Cortex of kidney (tissue), 1 donor: ENCODE measurements around the gene SUOX.
"Not testable (repeated sequence)": the region's sequence is repeated elsewhere in the genome, so short reads cannot be mapped to it uniquely, and the experiment has no call there.

ENCODE experiments used
- DNase-seq: peaks from one replicate; lab custom pipeline; 2025; lab: John Stamatoyannopoulos, UW

SUOX gene

GRCh38 chr12:55983232-55983842 lies 13.7 kb upstream of the SUOX start:
- no peak for DNase-seq

GRCh38 chr12:55984861-55985260 lies 12.2 kb upstream of the SUOX start:
- no peak for DNase-seq

GRCh38 chr12:55985341-55985740 lies 11.7 kb upstream of the SUOX start:
- DNase-seq: no peak

DNA sequence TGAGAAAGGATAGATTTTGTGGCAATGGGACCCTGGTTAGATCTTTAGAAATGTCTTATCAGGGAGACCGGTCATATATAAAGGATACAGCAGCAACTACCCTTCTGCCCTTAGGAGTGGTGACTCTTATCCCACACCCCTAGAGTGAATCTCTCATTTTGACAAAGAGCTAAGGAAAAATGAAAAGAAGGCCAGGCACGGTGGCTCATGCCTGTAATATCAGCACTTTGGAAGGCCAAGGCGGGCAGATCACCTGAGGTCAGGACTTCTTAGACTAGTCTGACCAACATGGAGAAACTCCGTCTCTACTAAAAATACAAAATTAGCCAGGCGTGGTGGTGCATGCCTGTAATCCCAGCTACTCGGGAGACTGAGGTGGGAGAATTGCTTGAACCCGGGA lies 11.1 kb upstream of the SUOX start:
- not testable (repeated sequence) for DNase-seq

GRCh38 chr12:55991110-55991509 lies 6.0 kb upstream of the SUOX start:
- DNase-seq: no peak

DNA sequence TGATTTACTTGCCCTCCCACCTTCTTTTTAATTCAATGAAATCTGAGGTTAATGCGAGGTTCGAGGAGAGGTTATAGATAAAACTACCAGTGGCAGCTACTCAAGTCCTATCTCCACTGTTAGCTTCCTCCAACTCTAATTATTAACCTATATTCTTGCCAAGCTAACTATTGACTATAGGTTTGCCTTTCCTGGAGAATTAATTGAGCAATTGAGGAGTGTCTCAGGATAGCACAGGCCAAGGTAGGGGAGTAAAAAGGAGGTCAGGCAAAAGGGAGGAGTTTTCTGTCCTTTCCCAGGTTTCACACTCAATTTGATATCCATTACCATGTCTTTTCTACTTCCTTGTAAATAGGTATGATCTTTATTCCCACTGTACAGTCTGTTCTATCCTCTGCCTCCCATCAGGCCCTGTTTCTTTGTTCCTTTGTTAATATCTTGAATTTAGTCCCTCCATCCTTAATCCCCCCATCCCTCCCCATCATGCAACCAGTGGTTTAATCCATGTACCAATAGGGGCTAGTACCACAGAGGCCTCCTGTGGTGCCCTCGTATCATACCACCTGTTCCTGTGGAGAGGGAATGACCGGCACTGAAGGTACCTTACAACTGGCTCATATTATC lies 3.7 kb upstream of the SUOX start:
- no peak for DNase-seq

DNA sequence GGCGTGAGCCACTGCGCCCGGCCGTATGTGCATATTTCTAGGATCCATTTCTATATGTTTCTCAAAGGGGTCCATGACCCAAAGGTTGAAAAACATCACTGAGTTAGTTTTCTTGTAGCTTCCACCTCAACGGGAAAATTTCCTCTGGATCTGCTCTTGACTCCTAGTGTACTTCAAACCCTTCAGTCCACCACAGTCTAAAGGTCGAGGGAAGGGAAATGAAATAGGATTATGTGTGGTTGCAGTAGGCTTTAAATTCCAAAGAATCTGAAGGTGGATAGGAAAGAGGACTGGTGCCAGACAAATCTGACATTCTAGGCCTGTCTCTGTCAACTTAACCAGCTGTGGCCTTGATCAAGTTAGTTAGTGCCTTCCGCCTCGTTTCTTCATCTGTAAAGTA lies 1.7 kb upstream of the SUOX start:
- DNase-seq: no peak

GRCh38 chr12:55996201-55996714 lies 818 bp upstream of the SUOX start:
- no peak for DNase-seq

DNA sequence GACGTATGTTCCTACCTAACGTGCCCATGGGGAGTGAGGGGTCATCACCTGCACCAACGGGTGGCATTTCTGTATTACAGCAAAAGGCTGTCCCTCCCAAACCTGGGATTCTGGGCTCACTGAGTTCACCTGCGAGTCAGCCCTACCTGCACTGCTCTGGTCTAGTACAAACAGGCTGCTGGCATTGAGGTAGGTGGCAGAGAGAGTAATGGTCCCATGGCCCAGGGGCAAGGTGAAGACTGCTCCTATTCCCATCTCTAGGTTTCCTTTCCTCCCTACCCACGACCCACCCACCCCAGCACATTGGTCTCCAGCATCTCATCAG lies 421 bp downstream of the SUOX start:
- no peak for DNase-seq

- not testable (repeated sequence) for DNase-seq
Observed at GRCh38 chr12:55999522-55999921, 2.4 kb downstream of the SUOX start.

- DNase-seq: not testable (repeated sequence)
Observed at GRCh38 chr12:55999999-56000540, 3.0 kb downstream of the SUOX start.

GRCh38 chr12:56001487-56002100 lies 4.5 kb downstream of the SUOX start:
- DNase-seq: no peak

GRCh38 chr12:56003376-56003775 lies 6.3 kb downstream of the SUOX start:
- DNase-seq: not testable (repeated sequence)

DNA sequence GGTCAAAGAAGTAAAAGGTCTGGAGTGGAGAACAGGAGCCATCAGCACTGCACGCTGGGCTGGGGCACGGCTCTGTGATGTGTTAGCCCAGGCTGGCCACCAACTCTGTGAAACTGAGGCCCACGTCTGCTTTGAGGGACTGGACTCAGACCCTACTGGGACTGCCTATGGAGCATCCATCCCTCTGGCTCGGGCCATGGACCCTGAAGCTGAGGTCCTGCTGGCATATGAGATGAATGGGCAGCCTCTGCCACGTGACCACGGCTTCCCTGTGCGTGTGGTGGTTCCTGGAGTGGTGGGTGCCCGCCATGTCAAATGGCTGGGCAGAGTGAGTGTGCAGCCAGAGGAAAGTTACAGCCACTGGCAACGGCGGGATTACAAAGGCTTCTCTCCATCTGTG lies 7.1 kb downstream of the SUOX start:
- DNase-seq: no peak

DNA sequence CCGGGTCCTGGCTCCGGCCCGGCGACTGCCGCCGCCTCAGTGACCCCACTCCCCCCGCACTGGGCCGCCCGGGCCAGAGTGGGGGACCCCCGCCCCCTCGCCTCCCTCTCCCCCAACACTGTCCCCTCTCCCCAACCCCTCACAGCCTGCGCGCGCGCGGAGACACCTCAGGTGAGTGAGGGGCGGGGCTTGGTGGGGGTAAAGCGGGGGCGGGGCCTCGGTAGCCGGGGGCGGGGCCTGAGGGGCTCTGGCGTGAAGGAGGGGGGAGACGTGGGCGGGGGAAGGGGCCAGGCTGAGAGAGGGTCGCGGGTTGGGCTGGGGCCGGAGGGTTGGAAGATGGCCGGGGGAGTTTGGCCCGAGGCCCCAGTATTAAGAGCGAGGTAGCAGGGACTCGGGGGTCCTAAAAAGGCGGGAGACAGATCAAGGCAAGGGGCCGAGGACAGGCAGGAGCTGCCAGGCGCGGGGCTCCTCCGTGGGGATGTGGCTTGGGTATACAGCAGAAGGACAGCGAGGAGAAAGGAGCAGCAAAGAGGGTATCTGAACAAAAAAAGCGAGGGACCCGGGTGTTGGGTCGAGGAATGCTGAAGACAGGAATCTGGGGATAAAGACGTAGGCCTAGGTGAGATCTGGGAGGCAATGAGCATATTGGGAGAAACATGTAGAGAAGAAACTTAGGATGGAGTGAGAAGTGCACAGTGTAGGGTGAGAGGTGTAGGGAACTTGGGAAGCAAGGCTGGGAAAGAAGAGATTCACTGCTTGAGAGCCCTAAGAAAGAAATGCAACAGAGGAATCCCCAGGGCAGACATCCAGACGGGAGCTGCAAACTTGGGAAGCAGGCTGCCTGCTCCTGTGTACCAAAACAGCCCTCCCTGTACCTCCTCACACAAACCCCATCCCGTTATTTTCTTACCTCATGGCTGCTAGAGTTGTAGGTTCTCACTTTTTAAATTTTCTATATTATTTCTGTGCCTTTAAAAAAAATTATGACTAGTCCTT lies 10.8 kb downstream of the SUOX start:
- no peak for DNase-seq

GRCh38 chr12:56010111-56010570 lies 13.1 kb downstream of the SUOX start:
- DNase-seq: no peak

DNA sequence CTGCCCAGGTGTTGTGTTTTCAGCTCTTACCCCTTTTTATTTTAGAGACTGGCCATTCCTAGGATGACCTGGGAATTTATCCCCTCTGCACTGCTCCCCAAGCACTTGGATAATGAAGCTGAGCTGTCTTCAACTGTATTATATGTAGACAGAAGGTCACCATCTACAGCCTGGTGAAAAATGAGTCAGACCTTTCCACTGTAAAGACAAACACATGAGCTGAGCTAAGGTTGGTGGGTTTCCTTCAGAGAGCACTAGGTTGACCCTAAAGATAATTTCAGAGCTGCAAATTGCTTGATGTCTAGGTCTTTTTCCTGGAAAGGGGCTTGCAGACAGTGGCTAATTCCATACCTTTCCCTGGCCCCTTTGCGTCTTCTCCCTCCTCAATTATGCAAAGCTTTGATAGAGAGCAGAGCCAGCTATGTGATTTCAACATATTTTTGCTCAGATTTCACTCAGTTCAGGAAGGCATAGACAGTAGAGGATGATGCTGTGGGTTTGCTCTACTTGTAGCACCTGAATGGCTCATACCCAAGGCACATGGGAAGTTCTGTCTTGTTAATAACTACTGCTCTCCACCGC lies 14.5 kb downstream of the SUOX start:
- no peak for DNase-seq

GRCh38 chr12:56013482-56013881 lies 16.4 kb downstream of the SUOX start:
- no peak for DNase-seq

- no peak for DNase-seq
Observed at GRCh38 chr12:56014205-56014604, 17.1 kb downstream of the SUOX start.

- DNase-seq: no peak
Observed at GRCh38 chr12:56017181-56017580, 20.1 kb downstream of the SUOX start.

DNA sequence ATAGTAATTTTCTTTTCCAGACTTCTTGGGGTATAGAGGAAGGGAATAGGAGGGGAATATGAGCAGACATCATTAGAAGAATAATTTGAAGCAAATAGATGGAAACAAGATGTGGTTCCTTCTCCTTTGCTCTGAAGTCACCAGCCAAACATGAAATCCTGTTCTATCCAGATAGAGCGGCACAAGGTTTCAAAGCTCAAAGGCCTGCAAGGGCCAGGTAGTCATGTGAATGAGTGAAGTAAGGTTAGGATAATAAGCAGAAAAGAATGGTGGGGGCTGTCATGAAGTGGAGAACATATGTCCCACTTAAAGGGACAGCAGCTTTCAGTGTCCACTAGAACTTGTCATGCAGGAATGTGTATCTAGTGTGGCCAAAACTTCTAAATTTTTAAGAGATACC lies 21.3 kb downstream of the SUOX start:
- no peak for DNase-seq
